Brain microvascular endothelial cell (primary cell): ENCODE results near the gene SMIM36.

Experiments
- DNase-seq: peaks from one replicate; pipeline ENCODE4 v3.0.0-alpha.2; 2020
- H3K27ac ChIP-seq: fragments of 250-450 bp; sonication (Bioruptor Pico); 2 replicates; pipeline ENCODE4 v1.5.1; 2020; ENCODE audit warnings: mild to moderate bottlenecking, moderate library complexity
- H3K27me3 ChIP-seq: fragments of 250-450 bp; sonication (Bioruptor Pico); replicated peaks from 2 replicates; pipeline ENCODE4 v1.5.1; 2020; ENCODE audit warnings: mild to moderate bottlenecking
- H3K36me3 ChIP-seq: fragments of 250-450 bp; sonication (Bioruptor Pico); replicated peaks from 2 replicates; pipeline ENCODE4 v1.5.1; 2020; ENCODE audit warnings: mild to moderate bottlenecking
- H3K4me3 ChIP-seq: 2 replicates; pipeline ENCODE4 v1.5.1; 2011; ENCODE audit warnings: low read depth, mild to moderate bottlenecking, control low read depth, low read length, moderate library complexity
- CTCF ChIP-seq: IDR thresholded peaks from 2 replicates; pipeline ENCODE4 v1.5.1; 2011; ENCODE audit warnings: low read depth, mild to moderate bottlenecking, moderate library complexity, low read length, control low read depth, inconsistent platforms; ENCODE audit errors: missing control alignments
- in situ Hi-C: cut with HindIII; loops from 2 replicates; pipeline ENCODE4 v1.10.0; 2017; ENCODE audit warnings: low sequenced_read_pairs, low pct_ligation_motif_present

The SMIM36 gene

GRCh38 chr17:55443904-55444303 is 67.3 kb downstream of the SMIM36 start:
- no peak for TF ChIP-seq CTCF
- no peak overlapping the region for H3K4me3 ChIP-seq
- H3K36me3 ChIP-seq, result no peaks in the 10 kb centered on the region
- H3K27ac ChIP-seq, result no peak overlapping the region
- no peaks in the 10 kb centered on the region for H3K27me3 ChIP-seq
- DNase-seq, result no peak
- in situ Hi-C loops, result no loop called here

- DNase-seq, result no peak
- no peak for TF ChIP-seq CTCF
- no peak overlapping the region for H3K27ac ChIP-seq
- in situ Hi-C loops, result no loop called here
- no peaks in the 10 kb centered on the region for H3K27me3 ChIP-seq
- H3K4me3 ChIP-seq, result no peak overlapping the region
- H3K36me3 ChIP-seq, result no peaks in the 10 kb centered on the region
These were observed 68.1 kb downstream of the SMIM36 start for GRCh38 chr17:55442953-55443683.

GRCh38 chr17:55442462-55442861 is 68.8 kb downstream of the SMIM36 start:
- no peak for TF ChIP-seq CTCF
- no peak overlapping the region for H3K4me3 ChIP-seq
- no peak for DNase-seq
- no peaks in the 10 kb centered on the region for H3K36me3 ChIP-seq
- no peaks in the 10 kb centered on the region for H3K27me3 ChIP-seq
- in situ Hi-C loops, result no loop called here
- no peak overlapping the region for H3K27ac ChIP-seq

- Histone ChIP-seq H3K27ac (no peak overlapping the region), H3K4me3 (no peak overlapping the region), H3K27me3 (no peaks in the 10 kb centered on the region), H3K36me3 (no peaks in the 10 kb centered on the region)
- in situ Hi-C loops, result no loop called here
- TF ChIP-seq CTCF, result no peak
- no peak for DNase-seq
These were observed 69.7 kb downstream of the SMIM36 start for GRCh38 chr17:55441544-55441943.

- no peak for TF ChIP-seq CTCF
- Histone ChIP-seq H3K36me3 (no peaks in the 10 kb centered on the region), H3K27ac (no peak overlapping the region), H3K27me3 (no peaks in the 10 kb centered on the region), H3K4me3 (no peak overlapping the region)
- no peak for DNase-seq
- in situ Hi-C loops, result no loop called here
These were observed 70.9 kb downstream of the SMIM36 start for GRCh38 chr17:55440391-55440790.

- H3K27me3 ChIP-seq, result no peaks in the 10 kb centered on the region
- H3K4me3 ChIP-seq, result no peak overlapping the region
- no peak overlapping the region for H3K27ac ChIP-seq
- DNase-seq, result no peak
- no peaks in the 10 kb centered on the region for H3K36me3 ChIP-seq
- in situ Hi-C loops, result no loop called here
- no peak for TF ChIP-seq CTCF
These were observed 74.1 kb downstream of the SMIM36 start for GRCh38 chr17:55437159-55437605.
